ENCODE data around the gene SESTD1. TPM values are rescaled to one million over a fixed set of nuclear protein-coding genes. Genes with fewer than 3 reads are reported as not detected.

Gene SESTD1
- total RNA-seq, 1 experiment from 2014 or later = 26.9 TPM

GRCh38 chr2:179082697-179083096, 181.9 kb downstream of the SESTD1 start:
- no peak overlapping the region for H3K27ac ChIP-seq (ENCODE audit: low read depth, low read length, poor library complexity, severe bottlenecking)
- BruUV-seq (replicated peaks) = no TSS peak
- H3K36me3 ChIP-seq (ENCODE audit: insufficient read depth, low read length, poor library complexity, severe bottlenecking) = no peaks in the 10 kb centered on the region
- H3K27me3 ChIP-seq (replicated peaks; ENCODE audit: insufficient read depth, low read depth, low read length, poor library complexity) = no peaks in the 10 kb centered on the region
- ChIA-PET CTCF (no interaction called here), POLR2A (ENCODE audit: low non-redundant PET) (no interaction called here)
- intact Hi-C loops (cut with micrococcal nuclease; ENCODE audit: unreplicated experiment) = no loop called here
- no peak for DNase-seq (ENCODE audit: low spot score)
- H3K9me3 ChIP-seq (ENCODE audit: low read depth, low read length, poor library complexity, severe bottlenecking) = no peaks in the 10 kb centered on the region
- no peaks in the 10 kb centered on the region for H3K4me1 ChIP-seq (ENCODE audit: insufficient read depth, low read length, poor library complexity, severe bottlenecking)
- TF ChIP-seq EZH2 (IDR thresholded peaks at IDR 0.05; ENCODE audit: borderline replicate concordance, low read depth, low read length, poor library complexity, severe bottlenecking) (no peak), CTCF (conservative IDR thresholded peaks at IDR 0.05; ENCODE audit: low read depth, low read length) (no peak)
- H3K4me3 ChIP-seq (ENCODE audit: low read depth, low read length, poor library complexity, severe bottlenecking) = no peak overlapping the region

GRCh38 chr2:179081954-179082353, 182.7 kb downstream of the SESTD1 start:
- Histone ChIP-seq H3K4me1 (ENCODE audit: insufficient read depth, low read length, poor library complexity, severe bottlenecking) (no peaks in the 10 kb centered on the region), H3K27ac (ENCODE audit: low read depth, low read length, poor library complexity, severe bottlenecking) (no peak overlapping the region), H3K4me3 (ENCODE audit: low read depth, low read length, poor library complexity, severe bottlenecking) (no peak overlapping the region), H3K27me3 (replicated peaks; ENCODE audit: insufficient read depth, low read depth, low read length, poor library complexity) (no peaks in the 10 kb centered on the region), H3K36me3 (ENCODE audit: insufficient read depth, low read length, poor library complexity, severe bottlenecking) (no peaks in the 10 kb centered on the region), H3K9me3 (ENCODE audit: low read depth, low read length, poor library complexity, severe bottlenecking) (no peaks in the 10 kb centered on the region)
- ChIA-PET POLR2A (ENCODE audit: low non-redundant PET) (no interaction called here), CTCF (no interaction called here)
- BruUV-seq (replicated peaks) = no TSS peak
- intact Hi-C loops (cut with micrococcal nuclease; ENCODE audit: unreplicated experiment) = no loop called here
- no peak for DNase-seq (ENCODE audit: low spot score)
- TF ChIP-seq EZH2 (IDR thresholded peaks at IDR 0.05; ENCODE audit: borderline replicate concordance, low read depth, low read length, poor library complexity, severe bottlenecking) (no peak), CTCF (conservative IDR thresholded peaks at IDR 0.05; ENCODE audit: low read depth, low read length) (no peak)

- no peak for TF ChIP-seq EZH2 (IDR thresholded peaks at IDR 0.05; ENCODE audit: borderline replicate concordance, low read depth, low read length, poor library complexity, severe bottlenecking)
- TF ChIP-seq CTCF (conservative IDR thresholded peaks at IDR 0.05; ENCODE audit: low read depth, low read length) = no peak
- BruUV-seq (replicated peaks) = no TSS peak
- Histone ChIP-seq H3K27me3 (replicated peaks; ENCODE audit: insufficient read depth, low read depth, low read length, poor library complexity) (no peaks in the 10 kb centered on the region), H3K4me3 (ENCODE audit: low read depth, low read length, poor library complexity, severe bottlenecking) (no peak overlapping the region), H3K4me1 (ENCODE audit: insufficient read depth, low read length, poor library complexity, severe bottlenecking) (no peaks in the 10 kb centered on the region), H3K27ac (ENCODE audit: low read depth, low read length, poor library complexity, severe bottlenecking) (no peak overlapping the region), H3K9me3 (ENCODE audit: low read depth, low read length, poor library complexity, severe bottlenecking) (no peaks in the 10 kb centered on the region), H3K36me3 (ENCODE audit: insufficient read depth, low read length, poor library complexity, severe bottlenecking) (no peaks in the 10 kb centered on the region)
- no peak for DNase-seq (ENCODE audit: low spot score)
- intact Hi-C loops (cut with micrococcal nuclease; ENCODE audit: unreplicated experiment) = no loop called here
- POLR2A ChIA-PET (ENCODE audit: low non-redundant PET) = no interaction called here
- CTCF ChIA-PET = no interaction called here
These were observed 192.1 kb downstream of the SESTD1 start for GRCh38 chr2:179072527-179072926.

Data from A673 (cell line).